Testis (tissue), 3 donors: Measurements from ENCODE around the gene WDR45B. TPM values are rescaled to one million over a fixed set of nuclear protein-coding genes. Genes with fewer than 3 reads are reported as not detected.

Experiments
- DNase-seq: peaks from one replicate; pipeline ENCODE4 v3.0.0-alpha.2; 2019
- H3K27ac ChIP-seq, 2 donors: fragments of 200-600 bp; sonication (generic); one replicate each; pipeline ENCODE4 v1.5.1; 2019
- H3K27me3 ChIP-seq: fragments of 200-600 bp; sonication (generic); one replicate; pipeline ENCODE4 v1.5.1; 2019
- H3K36me3 ChIP-seq: fragments of 200-600 bp; sonication (generic); one replicate; pipeline ENCODE4 v1.5.1; 2017; ENCODE audit warnings: low read depth; ENCODE audit errors: missing control alignments
- H3K4me1 ChIP-seq: fragments of 200-600 bp; sonication (generic); one replicate; pipeline ENCODE4 v1.5.1; 2019
- H3K4me3 ChIP-seq, 2 donors: fragments of 200-600 bp; sonication (generic); one replicate each; pipeline ENCODE4 v1.5.1; 2017 to 2019
- H3K9me3 ChIP-seq: fragments of 200-600 bp; sonication (generic); one replicate; pipeline ENCODE4 v1.5.1; 2017
- CTCF ChIP-seq, 3 experiments: fragments of 450-650 bp in 2 of 3; fragments of 200-600 bp in 1 of 3; sonication (generic) in 1 of 3; IDR thresholded peaks; one replicate each; pipeline ENCODE4 v1.5.1; 2016 to 2019; ENCODE audit warnings: antibody characterized with exemption in 3 of 3, mild to moderate bottlenecking in 2 of 3, moderate library complexity in 1 of 3
- POLR2A ChIP-seq: fragments of 450-650 bp; IDR thresholded peaks from one replicate; pipeline ENCODE4 v1.6.1; 2017; ENCODE audit warnings: antibody characterized with exemption, mild to moderate bottlenecking, moderate library complexity
- WGBS, 2 donors: methylation state at CpG; one replicate each; pipeline ENCODE4 v1.1.5; 2018; 5-methylcytosine and 5-hydroxymethylcytosine counted together
- intact Hi-C: fragments of 100-400 bp; cut with DNase I; formaldehyde crosslinking; loops from one replicate; pipeline ENCODE4 v1.15.1; 2023; ENCODE audit warnings: low total_unique reads
- polyA plus RNA-seq: library from polyadenylated mRNA; stranded (reverse); fragments of 350-450 nt; fragmentation: Illumina TruSeq; extraction: RNeasy Lipid Tissue Mini Kit (QIAGEN cat#74804); gene quantifications from one replicate; pipeline ENCODE4 v1.2.3, GENCODE V29; 2014; ENCODE audit warnings: low read depth, low replicate concordance; ENCODE audit not compliant: insufficient read depth
- total RNA-seq, 2 donors: library from RNA; depleted of rRNA; stranded (reverse); fragments of >200 nt; gene quantifications; one replicate each; pipeline ENCODE4 v1.2.3, GENCODE V29; 2016

The WDR45B gene
- total and polyA plus RNA-seq, 3 donors from 2014 or later: 142 to 165 (median 163) TPM

- Histone ChIP-seq H3K4me3 (no peak overlapping the region), H3K36me3 (no peaks in the 10 kb centered on the region), H3K27ac (no peak overlapping the region), H3K27me3 (no peaks in the 10 kb centered on the region), H3K9me3 (no peaks in the 10 kb centered on the region), H3K4me1 (no peaks in the 10 kb centered on the region)
- TF ChIP-seq POLR2A (no peak), CTCF (IDR thresholded peaks at IDR 0.05) (no peak)
- intact Hi-C loops: no loop called here
- no peak for DNase-seq
- WGBS, 2 donors: 98 to 99% methylated on average over 3 of the region's 3 CpGs
These were observed 33.3 kb upstream of the WDR45B start for GRCh38 chr17:82681547-82681946.

GRCh38 chr17:82679586-82680465 lies 31.6 kb upstream of the WDR45B start:
- no peak for DNase-seq
- intact Hi-C loops: no loop called here
- no peaks in the 10 kb centered on the region for H3K27me3 ChIP-seq
- no peaks in the 10 kb centered on the region for H3K9me3 ChIP-seq
- no peaks in the 10 kb centered on the region for H3K4me1 ChIP-seq
- H3K4me3 ChIP-seq: no peak overlapping the region
- no peaks in the 10 kb centered on the region for H3K36me3 ChIP-seq
- WGBS, 2 donors: 90 to 91% methylated on average over 25 to 26 of the region's 28 CpGs
- H3K27ac ChIP-seq: no peak overlapping the region
- TF ChIP-seq CTCF (IDR thresholded peaks at IDR 0.05) (no peak), POLR2A (no peak)

GRCh38 chr17:82678265-82678891 lies 30.1 kb upstream of the WDR45B start:
- no peaks in the 10 kb centered on the region for H3K4me1 ChIP-seq
- TF ChIP-seq CTCF (IDR thresholded peaks at IDR 0.05) (no peak), POLR2A (no peak)
- H3K27me3 ChIP-seq: no peaks in the 10 kb centered on the region
- DNase-seq: no peak
- H3K9me3 ChIP-seq: no peaks in the 10 kb centered on the region
- H3K4me3 ChIP-seq: no peak overlapping the region
- H3K36me3 ChIP-seq: no peaks in the 10 kb centered on the region
- H3K27ac ChIP-seq: no peak overlapping the region
- intact Hi-C loops: no loop called here
- 88 to 94% methylated on average over 14 of the region's 14 CpGs for WGBS, 2 donors

- H3K4me1 ChIP-seq: no peaks in the 10 kb centered on the region
- WGBS, 2 donors: 87 to 90% methylated on average over 23 of the region's 23 CpGs
- no peaks in the 10 kb centered on the region for H3K36me3 ChIP-seq
These were observed 29.2 kb upstream of the WDR45B start for GRCh38 chr17:82677353-82677925.

More at GRCh38 chr17:82677353-82677925, 29.2 kb upstream of the WDR45B start:
- H3K9me3 ChIP-seq: no peaks in the 10 kb centered on the region
- H3K27me3 ChIP-seq: no peaks in the 10 kb centered on the region
- intact Hi-C loops: no loop called here
- H3K27ac ChIP-seq: no peak overlapping the region
- DNase-seq: no peak
- no peak overlapping the region for H3K4me3 ChIP-seq
- no peak for TF ChIP-seq CTCF (IDR thresholded peaks at IDR 0.05)
- TF ChIP-seq POLR2A: no peak
